MM.1S (cell line): ENCODE results near the gene ATP8B4.

ENCODE experiments used
- EZH2 ChIP-seq: fragments of 300-600 bp; sonication (generic); optimal IDR thresholded peaks from 2 replicates; pipeline ENCODE3; 2017; ENCODE audit warnings: low read depth, mild to moderate bottlenecking, antibody characterized with exemption, low read length, mixed read lengths
- EZH2phosphoT487 ChIP-seq: fragments of 300-600 bp; sonication (generic); IDR thresholded peaks from 2 replicates; pipeline ENCODE4 v1.6.1; 2018; ENCODE audit warnings: antibody characterized with exemption, low read length
- TF ChIP-seq, protein P1 (sequence below): fragments of 300-600 bp; sonication (generic); IDR thresholded peaks from 2 replicates; pipeline ENCODE4 v1.5.1; 2016; ENCODE audit warnings: antibody characterized with exemption, low read length, mixed read lengths

DNA sequence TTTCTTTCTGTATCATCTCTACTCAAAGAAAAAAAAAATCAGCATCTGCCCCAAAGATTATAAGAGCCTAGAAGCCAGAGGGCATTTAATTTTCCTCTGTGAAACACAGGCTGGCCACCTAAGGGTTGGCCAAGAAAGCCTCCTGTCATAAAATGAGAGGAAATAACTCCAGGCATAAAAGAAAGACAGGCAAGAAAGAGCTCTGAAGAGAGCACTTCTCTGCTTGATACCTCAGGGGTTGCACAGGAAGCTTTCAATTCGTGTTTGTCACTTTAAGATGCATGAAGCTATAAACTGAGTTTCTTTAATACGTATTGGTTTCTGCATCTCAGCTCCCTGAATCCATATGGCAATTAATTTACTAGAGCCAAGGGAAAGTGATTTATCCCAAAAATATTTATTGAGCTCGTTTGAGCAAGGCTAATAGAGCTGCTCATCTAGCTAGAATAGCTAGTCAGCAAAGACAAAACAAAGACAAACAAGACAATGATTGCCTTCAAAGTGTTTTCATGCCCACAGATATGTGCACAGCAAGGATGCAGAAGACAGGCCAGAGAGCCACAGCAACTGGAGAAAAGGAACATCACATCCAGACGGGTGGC lies 35.5 kb downstream of the ATP8B4 start:
- TF ChIP-seq, protein P1, sequence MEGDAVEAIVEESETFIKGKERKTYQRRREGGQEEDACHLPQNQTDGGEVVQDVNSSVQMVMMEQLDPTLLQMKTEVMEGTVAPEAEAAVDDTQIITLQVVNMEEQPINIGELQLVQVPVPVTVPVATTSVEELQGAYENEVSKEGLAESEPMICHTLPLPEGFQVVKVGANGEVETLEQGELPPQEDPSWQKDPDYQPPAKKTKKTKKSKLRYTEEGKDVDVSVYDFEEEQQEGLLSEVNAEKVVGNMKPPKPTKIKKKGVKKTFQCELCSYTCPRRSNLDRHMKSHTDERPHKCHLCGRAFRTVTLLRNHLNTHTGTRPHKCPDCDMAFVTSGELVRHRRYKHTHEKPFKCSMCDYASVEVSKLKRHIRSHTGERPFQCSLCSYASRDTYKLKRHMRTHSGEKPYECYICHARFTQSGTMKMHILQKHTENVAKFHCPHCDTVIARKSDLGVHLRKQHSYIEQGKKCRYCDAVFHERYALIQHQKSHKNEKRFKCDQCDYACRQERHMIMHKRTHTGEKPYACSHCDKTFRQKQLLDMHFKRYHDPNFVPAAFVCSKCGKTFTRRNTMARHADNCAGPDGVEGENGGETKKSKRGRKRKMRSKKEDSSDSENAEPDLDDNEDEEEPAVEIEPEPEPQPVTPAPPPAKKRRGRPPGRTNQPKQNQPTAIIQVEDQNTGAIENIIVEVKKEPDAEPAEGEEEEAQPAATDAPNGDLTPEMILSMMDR, result no peak
- TF ChIP-seq EZH2phosphoT487, result no peak
- no peak for TF ChIP-seq EZH2
